SK-N-SH treated with all-trans-retinoic acid at 6 μM for 48 hours (cell line): ENCODE results near the gene CLCN4.

Experiments used
- ATAC-seq: fragments of 200-7000 bp; cut with Tn5 transposase; 3 replicates; pipeline ENCODE4 v1.9.1; 2020; ENCODE audit warnings: mild to moderate bottlenecking, moderate library complexity
- ARNTL ChIP-seq: fragments of 450-650 bp; formaldehyde crosslinking; IDR thresholded peaks from 2 replicates; pipeline ENCODE4 v1.5.0; 2020; ENCODE audit warnings: low read depth, mild to moderate bottlenecking, moderate library complexity, borderline replicate concordance
- BACH2 ChIP-seq: fragments of 250-450 bp; sonication (Bioruptor Pico); IDR thresholded peaks from 2 replicates; pipeline ENCODE4 v1.9.0; 2021; ENCODE audit warnings: mild to moderate bottlenecking, borderline replicate concordance
- CSDC2 ChIP-seq: fragments of 250-450 bp; sonication (Bioruptor Pico); IDR thresholded peaks from 2 replicates; pipeline ENCODE4 v1.5.0; 2020; ENCODE audit warnings: mild to moderate bottlenecking, moderate library complexity
- ESRRG ChIP-seq: fragments of 250-450 bp; sonication (Bioruptor Pico); IDR thresholded peaks from 2 replicates; pipeline ENCODE4 v1.6.1; 2021; ENCODE audit warnings: mild to moderate bottlenecking
- GLIS3 ChIP-seq: fragments of 250-450 bp; sonication (Bioruptor Pico); IDR thresholded peaks from 2 replicates; pipeline ENCODE4 v1.5.0; 2020; ENCODE audit warnings: mild to moderate bottlenecking, moderate library complexity
- ISL1 ChIP-seq: fragments of 250-450 bp; sonication (Bioruptor Pico); IDR thresholded peaks from 2 replicates; pipeline ENCODE4 v2.1.2; 2022; ENCODE audit warnings: mild to moderate bottlenecking, moderate library complexity
- OSR1 ChIP-seq: fragments of 250-450 bp; sonication (Bioruptor Pico); IDR thresholded peaks from 2 replicates; pipeline ENCODE4 v1.8.0; 2022; ENCODE audit warnings: moderate library complexity, mild to moderate bottlenecking, inconsistent platforms
- PPARA ChIP-seq: fragments of 250-450 bp; sonication (Bioruptor Pico); IDR thresholded peaks from 2 replicates; pipeline ENCODE4 v1.5.0; 2020; ENCODE audit warnings: mild to moderate bottlenecking, borderline replicate concordance
- RARB ChIP-seq: fragments of 250-450 bp; sonication (Bioruptor Pico); IDR thresholded peaks from 2 replicates; pipeline ENCODE4 v1.8.0; 2021; ENCODE audit warnings: mild to moderate bottlenecking, moderate library complexity
- SNAI2 ChIP-seq: fragments of 250-450 bp; sonication (Bioruptor Pico); IDR thresholded peaks from 2 replicates; pipeline ENCODE4 v1.5.0; 2020; ENCODE audit warnings: mild to moderate bottlenecking, moderate library complexity
- TCF4 ChIP-seq: fragments of 250-450 bp; sonication (Bioruptor Pico); IDR thresholded peaks from 2 replicates; pipeline ENCODE4 v1.8.0; 2021; ENCODE audit warnings: mild to moderate bottlenecking, moderate library complexity, borderline replicate concordance
- ZC3H10 ChIP-seq: fragments of 250-450 bp; sonication (Bioruptor Pico); IDR thresholded peaks from 2 replicates; pipeline ENCODE4 v1.5.1; 2021; ENCODE audit warnings: mild to moderate bottlenecking, moderate library complexity
- ZFP3 ChIP-seq: fragments of 250-450 bp; sonication (Bioruptor Pico); IDR thresholded peaks from 2 replicates; pipeline ENCODE4 v1.5.0; 2020; ENCODE audit warnings: mild to moderate bottlenecking, moderate library complexity
- ZFP30 ChIP-seq: fragments of 450-650 bp; formaldehyde crosslinking; IDR thresholded peaks from 2 replicates; pipeline ENCODE4 v1.5.0; 2022; ENCODE audit warnings: mild to moderate bottlenecking, moderate library complexity
- ZNF565 ChIP-seq: fragments of 450-650 bp; formaldehyde crosslinking; conservative IDR thresholded peaks from 2 replicates; pipeline ENCODE4 v1.5.0; 2020; ENCODE audit warnings: low read depth, mild to moderate bottlenecking, moderate library complexity
- ZNF70 ChIP-seq: fragments of 450-650 bp; formaldehyde crosslinking; IDR thresholded peaks from 2 replicates; pipeline ENCODE4 v1.5.0; 2020; ENCODE audit warnings: mild to moderate bottlenecking, moderate library complexity
- ZNF8 ChIP-seq: fragments of 450-650 bp; formaldehyde crosslinking; IDR thresholded peaks from 2 replicates; pipeline ENCODE4 v1.5.0; 2020; ENCODE audit warnings: mild to moderate bottlenecking, moderate library complexity
- TF ChIP-seq, protein P1 (sequence below): fragments of 250-450 bp; sonication (Bioruptor Pico); IDR thresholded peaks from 2 replicates; pipeline ENCODE4 v1.5.1; 2020; ENCODE audit warnings: low read depth, mild to moderate bottlenecking, moderate library complexity
- TF ChIP-seq, protein P2 (sequence below): fragments of 250-450 bp; sonication (Bioruptor Pico); IDR thresholded peaks from 2 replicates; pipeline ENCODE4 v1.8.0; 2021; ENCODE audit warnings: low read depth, mild to moderate bottlenecking, moderate library complexity, borderline replicate concordance
- TF ChIP-seq, protein P3 (sequence below): fragments of 250-450 bp; sonication (Bioruptor Pico); IDR thresholded peaks from 2 replicates; pipeline ENCODE4 v1.5.1; 2021; ENCODE audit warnings: mild to moderate bottlenecking, moderate library complexity
- TF ChIP-seq, protein P4 (sequence below): fragments of 250-450 bp; sonication (Bioruptor Pico); IDR thresholded peaks from 2 replicates; pipeline ENCODE4 v1.8.0; 2020; ENCODE audit warnings: mild to moderate bottlenecking, moderate library complexity, borderline replicate concordance

The CLCN4 gene

DNA sequence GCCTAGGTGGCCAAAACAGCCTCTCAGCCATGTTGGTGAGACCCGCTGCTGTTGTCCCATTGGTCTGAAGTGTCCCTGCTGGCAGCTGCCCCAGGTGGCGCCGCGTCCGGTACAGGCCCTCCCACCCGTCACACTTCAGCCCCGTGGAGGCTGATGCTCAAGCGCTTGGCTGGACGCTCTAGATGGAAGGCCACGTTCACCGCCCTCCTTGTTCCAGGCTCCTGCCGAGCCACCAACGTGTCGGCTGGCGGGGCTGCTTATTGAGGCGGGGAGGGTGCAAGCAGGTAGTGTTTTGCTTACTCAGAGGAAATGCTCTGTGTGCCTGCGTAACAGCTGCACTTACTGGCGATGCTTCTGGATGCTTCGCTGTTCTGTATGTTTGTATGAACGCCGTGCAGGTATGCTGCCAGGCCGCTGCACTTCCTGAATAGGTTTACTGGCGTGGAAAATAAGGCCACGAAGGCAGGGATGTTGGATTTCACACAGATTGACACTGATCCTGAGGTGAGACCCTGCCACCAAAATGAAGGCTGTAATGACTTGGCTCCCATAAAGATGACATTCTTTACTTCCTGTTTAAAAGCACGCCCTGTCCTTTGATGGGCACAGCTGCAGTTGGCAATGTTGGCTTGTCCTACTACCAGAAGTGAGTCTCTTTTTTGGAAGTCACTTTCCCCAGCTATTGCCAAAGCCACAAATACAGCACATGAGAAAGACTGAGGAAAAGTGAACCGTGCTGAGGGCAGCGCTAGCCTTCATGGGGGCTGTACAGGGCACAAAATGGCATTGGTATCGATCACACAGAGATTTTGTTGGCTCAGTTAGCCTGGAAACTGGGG, 21.0 kb upstream of the CLCN4 start:
- no peak for ATAC-seq
- TF ChIP-seq ZNF70 (no peak), ARNTL (CRISPR knock-in tag) (no peak), PPARA (CRISPR knock-in tag) (no peak), ISL1 (no peak), CSDC2 (CRISPR knock-in tag) (no peak), ZNF8 (CRISPR knock-in tag) (no peak), RARB (no peak), ZC3H10 (no peak), ZNF565 (CRISPR knock-in tag) (no peak), GLIS3 (no peak), OSR1 (CRISPR knock-in tag) (no peak), ZFP30 (CRISPR knock-in tag) (no peak)
- TF ChIP-seq, protein P1, sequence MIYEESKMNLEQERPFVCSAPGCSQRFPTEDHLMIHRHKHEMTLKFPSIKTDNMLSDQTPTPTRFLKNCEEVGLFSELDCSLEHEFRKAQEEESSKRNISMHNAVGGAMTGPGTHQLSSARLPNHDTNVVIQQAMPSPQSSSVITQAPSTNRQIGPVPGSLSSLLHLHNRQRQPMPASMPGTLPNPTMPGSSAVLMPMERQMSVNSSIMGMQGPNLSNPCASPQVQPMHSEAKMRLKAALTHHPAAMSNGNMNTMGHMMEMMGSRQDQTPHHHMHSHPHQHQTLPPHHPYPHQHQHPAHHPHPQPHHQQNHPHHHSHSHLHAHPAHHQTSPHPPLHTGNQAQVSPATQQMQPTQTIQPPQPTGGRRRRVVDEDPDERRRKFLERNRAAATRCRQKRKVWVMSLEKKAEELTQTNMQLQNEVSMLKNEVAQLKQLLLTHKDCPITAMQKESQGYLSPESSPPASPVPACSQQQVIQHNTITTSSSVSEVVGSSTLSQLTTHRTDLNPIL (CRISPR knock-in tag), result no peak
- TF ChIP-seq, protein P2, sequence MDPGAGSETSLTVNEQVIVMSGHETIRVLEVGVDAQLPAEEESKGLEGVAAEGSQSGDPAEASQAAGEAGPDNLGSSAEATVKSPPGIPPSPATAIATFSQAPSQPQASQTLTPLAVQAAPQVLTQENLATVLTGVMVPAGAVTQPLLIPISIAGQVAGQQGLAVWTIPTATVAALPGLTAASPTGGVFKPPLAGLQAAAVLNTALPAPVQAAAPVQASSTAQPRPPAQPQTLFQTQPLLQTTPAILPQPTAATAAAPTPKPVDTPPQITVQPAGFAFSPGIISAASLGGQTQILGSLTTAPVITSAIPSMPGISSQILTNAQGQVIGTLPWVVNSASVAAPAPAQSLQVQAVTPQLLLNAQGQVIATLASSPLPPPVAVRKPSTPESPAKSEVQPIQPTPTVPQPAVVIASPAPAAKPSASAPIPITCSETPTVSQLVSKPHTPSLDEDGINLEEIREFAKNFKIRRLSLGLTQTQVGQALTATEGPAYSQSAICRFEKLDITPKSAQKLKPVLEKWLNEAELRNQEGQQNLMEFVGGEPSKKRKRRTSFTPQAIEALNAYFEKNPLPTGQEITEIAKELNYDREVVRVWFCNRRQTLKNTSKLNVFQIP, result no peak
- TF ChIP-seq, protein P3, sequence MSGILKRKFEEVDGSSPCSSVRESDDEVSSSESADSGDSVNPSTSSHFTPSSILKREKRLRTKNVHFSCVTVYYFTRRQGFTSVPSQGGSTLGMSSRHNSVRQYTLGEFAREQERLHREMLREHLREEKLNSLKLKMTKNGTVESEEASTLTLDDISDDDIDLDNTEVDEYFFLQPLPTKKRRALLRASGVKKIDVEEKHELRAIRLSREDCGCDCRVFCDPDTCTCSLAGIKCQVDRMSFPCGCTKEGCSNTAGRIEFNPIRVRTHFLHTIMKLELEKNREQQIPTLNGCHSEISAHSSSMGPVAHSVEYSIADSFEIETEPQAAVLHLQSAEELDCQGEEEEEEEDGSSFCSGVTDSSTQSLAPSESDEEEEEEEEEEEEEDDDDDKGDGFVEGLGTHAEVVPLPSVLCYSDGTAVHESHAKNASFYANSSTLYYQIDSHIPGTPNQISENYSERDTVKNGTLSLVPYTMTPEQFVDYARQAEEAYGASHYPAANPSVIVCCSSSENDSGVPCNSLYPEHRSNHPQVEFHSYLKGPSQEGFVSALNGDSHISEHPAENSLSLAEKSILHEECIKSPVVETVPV (CRISPR knock-in tag), result no peak
- TF ChIP-seq, all 23 proteins: peak for 0

DNA sequence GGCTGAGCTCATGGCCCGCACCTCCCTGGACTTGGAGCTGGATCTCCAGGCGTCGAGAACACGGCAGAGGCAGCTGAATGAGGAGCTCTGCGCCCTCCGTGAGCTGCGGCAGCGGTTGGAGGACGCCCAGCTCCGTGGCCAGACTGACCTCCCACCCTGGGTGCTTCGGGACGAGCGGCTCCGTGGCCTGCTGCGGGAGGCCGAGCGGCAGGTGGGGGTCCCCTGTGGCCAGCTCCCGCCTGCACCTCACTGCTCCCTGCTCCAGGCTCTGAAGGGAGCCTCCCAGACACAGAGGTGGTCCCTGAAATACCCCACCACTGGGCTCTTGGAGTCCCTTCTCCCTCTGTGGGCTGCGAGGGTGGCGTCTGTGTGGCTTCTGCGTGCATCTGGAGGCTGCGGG, 18.0 kb upstream of the CLCN4 start:
- TF ChIP-seq BACH2 (CRISPR knock-in tag) (no peak), ESRRG (CRISPR knock-in tag) (no peak), TCF4 (CRISPR knock-in tag) (no peak), ZFP3 (CRISPR knock-in tag) (no peak), ZNF8 (CRISPR knock-in tag) (no peak), RARB (no peak)
- TF ChIP-seq, protein P1 (CRISPR knock-in tag), result no peak
- TF ChIP-seq, protein P4, sequence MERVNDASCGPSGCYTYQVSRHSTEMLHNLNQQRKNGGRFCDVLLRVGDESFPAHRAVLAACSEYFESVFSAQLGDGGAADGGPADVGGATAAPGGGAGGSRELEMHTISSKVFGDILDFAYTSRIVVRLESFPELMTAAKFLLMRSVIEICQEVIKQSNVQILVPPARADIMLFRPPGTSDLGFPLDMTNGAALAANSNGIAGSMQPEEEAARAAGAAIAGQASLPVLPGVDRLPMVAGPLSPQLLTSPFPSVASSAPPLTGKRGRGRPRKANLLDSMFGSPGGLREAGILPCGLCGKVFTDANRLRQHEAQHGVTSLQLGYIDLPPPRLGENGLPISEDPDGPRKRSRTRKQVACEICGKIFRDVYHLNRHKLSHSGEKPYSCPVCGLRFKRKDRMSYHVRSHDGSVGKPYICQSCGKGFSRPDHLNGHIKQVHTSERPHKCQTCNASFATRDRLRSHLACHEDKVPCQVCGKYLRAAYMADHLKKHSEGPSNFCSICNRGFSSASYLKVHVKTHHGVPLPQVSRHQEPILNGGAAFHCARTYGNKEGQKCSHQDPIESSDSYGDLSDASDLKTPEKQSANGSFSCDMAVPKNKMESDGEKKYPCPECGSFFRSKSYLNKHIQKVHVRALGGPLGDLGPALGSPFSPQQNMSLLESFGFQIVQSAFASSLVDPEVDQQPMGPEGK, result no peak
- TF ChIP-seq, protein P2, result no peak
- no peak for ATAC-seq

DNA sequence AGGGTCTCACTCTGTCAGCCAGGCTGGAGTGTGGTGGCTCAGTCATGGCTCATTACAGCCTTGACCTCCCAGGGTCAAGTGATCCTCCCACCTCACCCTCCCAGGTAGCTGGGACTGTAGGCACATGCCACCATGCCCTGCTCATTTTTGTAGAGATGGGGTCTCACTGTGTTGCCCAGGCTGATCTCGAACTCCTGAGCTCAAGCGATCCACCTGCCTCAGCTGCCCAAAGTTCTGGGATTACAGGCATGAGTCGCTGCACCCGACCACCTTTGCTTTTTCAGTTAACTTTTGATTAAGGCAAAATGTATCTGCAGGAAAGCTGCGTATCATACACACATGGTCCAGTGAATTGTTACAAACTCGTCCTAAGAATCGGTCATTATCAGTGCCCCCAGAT, 16.5 kb upstream of the CLCN4 start:
- no peak for ATAC-seq
- TF ChIP-seq BACH2 (CRISPR knock-in tag), result no peak
- TF ChIP-seq SNAI2 (CRISPR knock-in tag), result no peak
- no peak for TF ChIP-seq ISL1
- TF ChIP-seq, protein P2, result no peak
- TF ChIP-seq, protein P4, result no peak
- TF ChIP-seq RARB, result no peak
- no peak for TF ChIP-seq ZNF70
- TF ChIP-seq ZNF8 (CRISPR knock-in tag), result no peak
